ENCODE measurements around the gene SIRT3.
"Not testable (repeated sequence)": the region's sequence is repeated elsewhere in the genome, so short reads cannot be mapped to it uniquely, and the experiment has no call there.

SIRT3 gene

GRCh38 chr11:189843-190311, 46.3 kb downstream of the SIRT3 start:
- H3K9me3 ChIP-seq (ENCODE audit: control insufficient read depth, low read length); H3K4me3 ChIP-seq (ENCODE audit: low read length); H3K4me1 ChIP-seq (ENCODE audit: control insufficient read depth, insufficient read depth, low read length); H3K36me3 ChIP-seq (ENCODE audit: control insufficient read depth, insufficient read depth, low read length); H3K27me3 ChIP-seq (ENCODE audit: control insufficient read depth, insufficient read depth, low read length); H3K9ac ChIP-seq (ENCODE audit: low read length): not testable (repeated sequence)

GRCh38 chr11:189200-189783, 46.9 kb downstream of the SIRT3 start:
- not testable (repeated sequence) for H3K4me1 ChIP-seq (ENCODE audit: control insufficient read depth, insufficient read depth, low read length); H3K36me3 ChIP-seq (ENCODE audit: control insufficient read depth, insufficient read depth, low read length); H3K27me3 ChIP-seq (ENCODE audit: control insufficient read depth, insufficient read depth, low read length); H3K9me3 ChIP-seq (ENCODE audit: control insufficient read depth, low read length); H3K9ac ChIP-seq (ENCODE audit: low read length); H3K4me3 ChIP-seq (ENCODE audit: low read length)

GRCh38 chr11:180242-180641, 55.9 kb downstream of the SIRT3 start:
- not testable (repeated sequence) for H3K27me3 ChIP-seq (ENCODE audit: control insufficient read depth, insufficient read depth, low read length); H3K9ac ChIP-seq (ENCODE audit: low read length); H3K4me3 ChIP-seq (ENCODE audit: low read length); H3K9me3 ChIP-seq (ENCODE audit: control insufficient read depth, low read length); H3K36me3 ChIP-seq (ENCODE audit: control insufficient read depth, insufficient read depth, low read length); H3K4me1 ChIP-seq (ENCODE audit: control insufficient read depth, insufficient read depth, low read length)
